SHP77 (cell line): Measurements from ENCODE around the gene SERPINA1.
"Not testable (repeated sequence)": the region's sequence is repeated elsewhere in the genome, so short reads cannot be mapped to it uniquely, and the experiment has no call there.

Experiments used
- DNase-seq, 2 experiments: peaks; one replicate each; lab custom pipeline; 2025; lab: John Stamatoyannopoulos, UW

The SERPINA1 gene

GRCh38 chr14:94388384-94389103, at the start of gene SERPINA1:
TSS of gene SERPINA1 (minus strand) at chr14:94388602. CDS start at chr14:94383237, 5,365 bp downstream.
- no peak for DNase-seq

DNA sequence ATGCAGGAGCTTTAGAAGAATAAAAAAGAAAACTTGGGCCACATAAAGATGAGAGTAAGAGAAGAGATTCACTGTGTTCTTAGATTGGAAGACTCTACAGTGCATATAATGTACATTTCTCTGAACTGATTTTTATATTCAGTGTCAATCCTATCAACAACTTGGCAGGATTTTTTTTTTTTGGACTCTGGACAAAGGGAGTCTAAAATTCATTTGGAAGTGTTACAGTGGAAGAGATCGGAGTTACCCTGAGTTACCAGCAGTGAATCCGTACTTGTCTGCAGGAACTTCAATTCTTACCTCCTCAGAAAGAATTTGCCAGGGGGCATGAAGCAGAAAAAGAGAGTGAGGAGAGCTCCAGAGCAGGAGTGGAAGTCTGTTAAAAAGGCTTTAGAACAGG, 40.2 kb upstream of the SERPINA1 start:
- no peak for DNase-seq

DNA sequence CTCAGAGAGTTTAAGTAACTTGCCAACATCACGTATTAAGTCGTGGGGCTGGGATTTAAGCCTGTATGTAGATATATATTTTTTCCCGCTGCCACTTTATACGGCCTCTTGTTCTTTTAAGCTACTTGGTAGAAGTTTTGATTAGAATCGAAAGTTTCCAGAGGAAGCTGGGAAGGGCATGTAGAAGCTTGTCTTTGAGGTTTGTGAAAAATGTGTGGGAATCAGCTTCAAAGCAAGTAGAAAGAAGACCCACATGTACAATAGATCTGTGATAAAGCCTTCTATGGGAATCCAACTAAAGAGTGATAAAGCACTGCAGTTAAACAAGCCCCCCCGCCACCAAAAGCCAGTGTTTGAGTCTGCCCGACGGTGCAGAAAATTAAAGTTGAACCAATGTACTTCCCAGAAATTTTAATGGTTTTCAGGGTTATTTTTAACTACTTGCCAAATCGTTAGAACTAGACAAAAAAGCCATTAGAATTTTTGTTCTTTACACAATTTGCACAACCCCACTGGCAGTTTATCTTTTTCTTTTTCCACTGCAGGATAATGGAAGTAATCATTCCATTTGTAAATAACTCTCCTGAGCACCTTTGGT, 38.7 kb upstream of the SERPINA1 start:
- no peak for DNase-seq

DNA sequence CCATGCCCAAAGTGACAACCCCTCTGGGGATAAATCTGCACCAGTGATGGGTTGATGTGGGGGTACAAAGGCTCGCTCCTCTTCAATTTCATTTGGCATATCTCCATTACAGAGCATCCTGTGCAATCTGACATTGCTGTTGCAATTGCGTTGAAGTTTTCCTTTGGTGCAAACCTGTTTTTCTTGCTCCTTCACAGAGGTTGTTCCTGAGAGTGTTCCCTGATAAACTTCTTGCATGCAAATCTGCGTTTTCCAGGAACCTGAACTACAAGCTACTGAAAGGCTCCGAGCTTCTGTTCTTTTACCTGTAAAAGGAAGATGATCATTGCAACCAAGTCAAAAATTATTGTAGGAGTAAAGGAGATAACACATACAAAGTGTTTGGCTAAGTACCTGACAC, 38.1 kb upstream of the SERPINA1 start:
- DNase-seq, result no peak

- no peak for DNase-seq
These were observed 36.0 kb upstream of the SERPINA1 start for GRCh38 chr14:94424371-94424770.

DNA sequence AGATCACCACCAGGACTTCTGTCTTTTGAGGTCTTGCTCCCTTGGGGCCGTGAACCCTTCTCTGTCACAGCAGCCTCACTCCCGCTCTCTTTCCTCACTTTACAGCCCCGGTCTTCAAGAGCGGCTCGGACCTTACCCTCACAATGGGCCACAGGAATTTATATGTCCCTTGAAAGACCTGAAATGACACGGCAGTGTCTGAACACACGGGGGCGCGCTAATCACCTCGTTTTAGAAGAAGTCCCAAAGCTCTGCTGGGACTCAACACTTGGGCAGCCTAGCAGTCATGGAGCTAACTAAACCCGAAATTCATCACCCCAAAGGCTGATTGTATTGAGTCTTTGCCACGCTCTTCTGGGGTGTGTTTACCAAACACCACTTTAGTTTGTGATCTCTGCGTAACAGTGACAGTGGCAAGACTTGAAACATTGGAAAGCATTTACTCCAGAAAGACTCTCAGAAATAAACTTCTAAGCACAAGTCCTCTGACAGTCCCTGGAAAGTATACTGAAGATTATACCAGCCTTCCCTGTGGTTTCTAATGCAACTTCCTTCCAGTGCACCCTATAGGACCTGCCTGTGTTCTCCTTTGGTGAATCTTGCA, 35.2 kb upstream of the SERPINA1 start:
- DNase-seq, result peak; percentile 63 to 67

DNA sequence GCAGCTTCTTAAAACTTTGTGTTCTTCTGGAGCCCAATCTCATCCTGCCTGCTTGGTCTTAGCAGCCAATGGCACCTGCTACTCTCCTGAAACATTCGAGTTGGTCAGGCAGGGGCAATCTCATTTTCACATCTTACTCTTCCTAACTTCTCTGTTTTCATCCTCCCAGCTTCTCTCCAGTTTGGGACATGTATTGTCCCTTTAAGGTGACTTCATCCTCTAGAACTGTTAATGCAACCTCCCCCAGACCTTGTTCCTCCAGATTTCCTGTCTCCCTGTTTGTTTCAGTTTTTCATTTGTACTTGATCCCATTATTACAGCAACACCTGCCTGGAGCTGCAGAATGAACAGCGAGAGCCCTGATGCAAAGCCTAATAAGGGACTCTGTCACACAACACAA, 32.9 kb upstream of the SERPINA1 start:
- no peak for DNase-seq

DNA sequence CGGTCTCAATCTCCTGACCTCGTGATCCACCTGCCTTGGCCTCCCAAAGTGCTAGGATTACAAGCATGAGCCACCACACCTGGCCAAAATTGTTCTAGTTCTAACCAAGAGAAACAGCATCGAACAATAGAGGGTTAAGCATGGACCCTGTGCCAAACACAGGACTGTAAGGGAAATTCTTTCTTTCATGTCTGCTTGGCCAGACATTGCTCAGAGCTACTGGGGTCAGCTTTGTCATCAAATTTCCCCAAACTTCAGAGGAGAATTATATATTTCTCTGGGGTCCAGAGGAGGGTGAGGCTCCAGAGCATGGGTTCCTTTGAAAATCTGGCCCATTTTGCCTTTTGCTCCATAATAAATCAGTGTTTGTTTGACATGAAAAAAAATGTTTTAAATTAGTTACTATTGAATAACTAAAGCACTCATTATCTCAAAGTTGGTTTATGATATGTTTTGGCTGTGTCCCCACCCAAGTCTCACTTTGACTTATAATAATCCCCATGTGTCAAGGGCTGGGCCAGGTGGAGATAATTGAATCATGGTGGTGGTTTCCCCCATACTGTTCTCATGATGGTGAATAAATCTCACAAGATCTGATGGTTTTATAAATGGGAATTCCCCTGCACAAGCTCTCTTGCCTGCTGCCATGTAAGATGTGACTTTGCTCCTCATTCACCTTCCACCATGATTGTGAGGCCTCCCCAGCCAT, 29.2 kb upstream of the SERPINA1 start:
- DNase-seq, result not testable (repeated sequence)

DNA sequence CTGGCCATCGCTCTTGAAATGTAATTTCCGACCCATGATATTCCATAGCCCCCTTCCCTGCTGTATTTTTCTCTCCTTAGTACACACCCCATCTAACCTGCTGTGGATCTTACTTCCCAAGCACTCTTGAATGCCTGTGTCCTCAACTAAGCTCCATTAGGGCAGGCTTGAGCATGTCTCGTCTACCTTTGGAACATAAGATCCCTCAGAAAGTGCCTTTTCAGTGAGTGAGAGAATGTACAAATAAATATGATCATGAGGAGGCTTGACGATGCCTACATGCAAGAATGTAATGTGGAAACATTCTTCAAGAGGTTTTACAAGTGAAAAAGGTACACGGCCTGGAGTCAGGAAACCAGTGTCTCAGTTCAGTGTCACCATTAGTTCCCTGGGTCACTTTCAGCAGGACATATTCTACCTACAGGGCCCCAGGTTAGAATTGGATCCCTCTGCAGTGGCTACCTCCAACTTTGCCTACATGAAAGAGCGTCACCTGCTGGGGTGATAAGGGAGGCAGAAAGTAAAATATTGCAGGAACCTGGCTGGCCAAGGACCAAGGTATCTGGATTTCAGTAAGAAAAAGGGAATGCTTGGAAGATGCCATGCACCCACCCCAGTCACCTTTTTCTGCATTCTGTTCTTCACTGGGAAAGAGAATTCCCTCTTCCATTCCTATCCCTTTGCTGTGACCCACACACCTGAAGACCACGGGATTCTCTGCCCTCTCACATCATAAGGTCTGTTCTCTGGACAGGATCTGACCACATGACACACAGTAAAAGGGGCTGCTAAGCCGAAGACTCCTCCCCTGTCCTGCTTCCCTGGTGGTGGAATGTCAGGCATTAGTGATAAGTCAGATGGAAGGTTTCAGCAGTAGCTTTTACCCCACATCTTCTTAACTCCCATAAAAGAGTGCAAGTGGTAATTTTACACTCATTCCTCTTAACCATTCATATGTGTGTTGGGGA, 24.6 kb upstream of the SERPINA1 start:
- peak in 1 of 2 experiments; percentile 9 for DNase-seq

DNA sequence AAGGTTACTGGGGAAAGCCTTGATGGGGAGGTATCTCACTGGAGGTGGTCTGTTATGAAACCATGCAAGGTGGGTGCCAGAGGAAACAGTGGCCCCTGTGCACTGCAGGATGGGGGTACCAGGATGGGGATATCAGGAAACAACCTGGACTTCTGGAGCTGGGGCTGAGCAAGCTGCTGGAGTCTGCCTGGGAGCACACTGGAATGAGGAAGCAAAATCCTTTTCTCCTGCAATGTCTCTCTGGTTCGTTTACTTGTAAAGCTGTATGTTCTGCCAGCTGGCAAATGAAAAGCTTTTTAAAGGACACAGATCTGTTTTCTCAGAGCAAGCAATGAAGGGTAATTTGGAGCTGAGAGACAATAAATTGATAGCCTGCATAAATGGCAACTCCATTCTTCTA, 23.2 kb upstream of the SERPINA1 start:
- no peak for DNase-seq

GRCh38 chr14:94409430-94409829, 21.0 kb upstream of the SERPINA1 start:
- not testable (repeated sequence) for DNase-seq

- no peak for DNase-seq
These were observed 20.2 kb upstream of the SERPINA1 start for GRCh38 chr14:94408546-94409095.

- DNase-seq, result no peak
These were observed 19.5 kb upstream of the SERPINA1 start for GRCh38 chr14:94407906-94408305.

DNA sequence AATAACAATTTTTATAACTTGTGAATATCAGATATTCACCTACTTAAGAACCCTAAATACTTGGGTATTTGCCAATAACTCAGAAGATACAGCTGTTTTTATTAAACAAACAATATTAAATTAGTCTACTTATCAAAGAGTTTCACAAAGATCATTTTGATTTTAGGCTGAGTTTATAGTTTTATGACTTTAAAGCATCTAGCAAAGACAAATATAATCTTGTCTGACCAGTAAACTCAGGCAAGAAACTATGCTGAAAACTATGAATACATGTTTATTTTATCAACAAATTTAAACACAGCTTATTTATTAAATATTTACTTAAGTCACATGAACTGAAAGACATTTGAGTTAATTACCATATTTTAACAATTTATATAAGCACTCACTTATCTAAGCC, 18.5 kb upstream of the SERPINA1 start:
- DNase-seq, result no peak

- no peak for DNase-seq
These were observed 17.1 kb upstream of the SERPINA1 start for GRCh38 chr14:94405486-94405885.

GRCh38 chr14:94404561-94404960, 16.2 kb upstream of the SERPINA1 start:
- no peak for DNase-seq

GRCh38 chr14:94403312-94403932, 15.0 kb upstream of the SERPINA1 start:
- DNase-seq, result no peak

- DNase-seq, result no peak
These were observed 12.7 kb upstream of the SERPINA1 start for GRCh38 chr14:94401083-94401482.

DNA sequence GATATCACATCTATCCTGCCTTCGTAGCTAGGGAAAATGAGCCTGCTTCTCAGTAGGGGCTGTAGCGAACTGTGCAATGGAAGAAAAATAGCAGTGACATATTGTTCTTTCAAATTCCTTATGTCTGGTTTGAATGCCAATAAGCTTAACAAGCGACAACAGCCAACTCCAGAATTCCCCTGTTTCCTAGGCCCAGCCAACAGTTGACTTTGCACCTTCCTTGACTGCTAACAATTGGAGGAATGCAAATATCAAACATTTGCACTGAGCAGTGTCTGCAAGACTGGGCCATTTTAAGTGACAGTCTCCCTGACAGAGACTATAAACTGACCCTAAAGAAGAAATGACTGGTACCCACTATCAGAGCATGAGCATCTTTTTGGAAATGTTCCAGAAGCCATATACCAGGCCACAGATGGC, 12.0 kb upstream of the SERPINA1 start:
- no peak for DNase-seq

DNA sequence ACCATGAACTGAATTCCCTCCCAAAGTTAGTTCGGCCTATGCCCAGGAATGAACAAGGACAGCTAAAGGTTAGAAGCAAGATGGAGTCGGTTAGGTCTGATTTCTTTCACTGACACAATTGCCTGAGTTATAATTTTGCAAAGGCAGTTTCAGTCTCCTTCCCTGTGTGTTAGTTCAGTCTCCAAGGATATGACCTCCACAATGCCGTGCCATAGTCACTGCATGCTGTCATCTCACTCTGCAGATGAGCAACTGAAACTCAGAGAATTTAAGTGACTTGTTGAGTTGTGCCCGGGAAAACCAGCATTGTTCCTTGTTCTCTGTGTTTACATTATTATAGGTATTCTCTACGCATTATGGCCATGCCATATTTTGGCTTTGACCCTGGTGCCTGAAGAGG, 10.1 kb upstream of the SERPINA1 start:
- DNase-seq, result no peak

- DNase-seq, result no peak
These were observed 9.7 kb upstream of the SERPINA1 start for GRCh38 chr14:94398182-94398479.
